Measurements from ENCODE around the gene RBPJL.

Gene RBPJL

DNA sequence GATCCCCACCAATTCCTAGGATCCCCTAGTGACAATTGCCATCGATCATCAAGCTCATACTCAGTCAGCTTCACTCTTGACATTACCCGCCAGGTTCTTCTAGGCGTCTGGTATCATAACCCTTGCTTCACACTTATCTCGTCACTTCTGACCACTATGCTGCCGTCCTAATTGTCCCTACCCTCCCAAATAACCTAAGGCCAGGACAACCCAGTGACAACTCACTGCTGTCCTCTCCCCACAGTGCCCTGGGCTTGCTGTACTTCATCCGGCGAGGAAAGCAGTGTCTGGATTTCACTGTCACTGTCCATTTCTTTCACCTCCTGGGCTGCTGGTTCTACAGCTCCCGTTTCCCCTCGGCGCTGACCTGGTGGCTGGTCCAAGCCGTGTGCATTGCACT lies 60.0 kb downstream of the RBPJL start:
- peaks cover 37% of the 10 kb centered on the region for H3K36me3 ChIP-seq (ENCODE audit: low read depth)
- TF ChIP-seq, protein P1, sequence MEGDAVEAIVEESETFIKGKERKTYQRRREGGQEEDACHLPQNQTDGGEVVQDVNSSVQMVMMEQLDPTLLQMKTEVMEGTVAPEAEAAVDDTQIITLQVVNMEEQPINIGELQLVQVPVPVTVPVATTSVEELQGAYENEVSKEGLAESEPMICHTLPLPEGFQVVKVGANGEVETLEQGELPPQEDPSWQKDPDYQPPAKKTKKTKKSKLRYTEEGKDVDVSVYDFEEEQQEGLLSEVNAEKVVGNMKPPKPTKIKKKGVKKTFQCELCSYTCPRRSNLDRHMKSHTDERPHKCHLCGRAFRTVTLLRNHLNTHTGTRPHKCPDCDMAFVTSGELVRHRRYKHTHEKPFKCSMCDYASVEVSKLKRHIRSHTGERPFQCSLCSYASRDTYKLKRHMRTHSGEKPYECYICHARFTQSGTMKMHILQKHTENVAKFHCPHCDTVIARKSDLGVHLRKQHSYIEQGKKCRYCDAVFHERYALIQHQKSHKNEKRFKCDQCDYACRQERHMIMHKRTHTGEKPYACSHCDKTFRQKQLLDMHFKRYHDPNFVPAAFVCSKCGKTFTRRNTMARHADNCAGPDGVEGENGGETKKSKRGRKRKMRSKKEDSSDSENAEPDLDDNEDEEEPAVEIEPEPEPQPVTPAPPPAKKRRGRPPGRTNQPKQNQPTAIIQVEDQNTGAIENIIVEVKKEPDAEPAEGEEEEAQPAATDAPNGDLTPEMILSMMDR (IDR thresholded peaks at IDR 0.05; ENCODE audit: poor library complexity, severe bottlenecking), result no peak
- peaks cover 9% of the 10 kb centered on the region for H3K4me1 ChIP-seq (ENCODE audit: insufficient read depth, poor library complexity, severe bottlenecking)
- no peak overlapping the region for H3K4me3 ChIP-seq (ENCODE audit: severe bottlenecking)
- ATAC-seq (ENCODE audit: low read depth) (no peak), DNase-seq (ENCODE audit: low spot score) (peak; percentile 72)
- no peaks in the 10 kb centered on the region for H3K27me3 ChIP-seq (ENCODE audit: insufficient read depth, poor library complexity, severe bottlenecking)
- no peaks in the 10 kb centered on the region for H3K9me3 ChIP-seq (ENCODE audit: severe bottlenecking)
- no peak overlapping the region for H3K27ac ChIP-seq (ENCODE audit: poor library complexity, severe bottlenecking)

DNA sequence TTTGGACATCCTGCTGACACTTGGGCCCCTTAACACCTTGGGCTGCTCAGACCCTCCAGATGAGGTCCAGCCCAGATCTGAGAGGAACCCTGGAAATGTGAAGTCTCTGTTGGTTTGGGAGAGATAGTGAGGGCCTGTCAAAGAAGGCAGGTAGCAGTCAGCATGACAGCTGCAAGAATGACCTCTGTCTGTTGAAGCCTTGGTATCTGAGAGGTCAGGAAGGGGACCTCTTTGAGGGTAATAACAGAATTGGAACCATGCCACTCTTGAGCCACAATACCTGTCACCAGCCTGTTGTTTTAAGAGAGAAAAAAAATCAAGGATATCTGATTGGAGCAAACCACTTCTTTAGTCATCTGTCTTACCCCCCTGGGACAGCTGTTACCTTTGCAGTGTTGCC lies 60.5 kb downstream of the RBPJL start:
- TF ChIP-seq, protein P1 (IDR thresholded peaks at IDR 0.05; ENCODE audit: poor library complexity, severe bottlenecking), result no peak

More for the DNA sequence above, 60.5 kb downstream of the RBPJL start:
- Histone ChIP-seq H3K27ac (ENCODE audit: poor library complexity, severe bottlenecking) (no peak overlapping the region), H3K36me3 (ENCODE audit: low read depth) (peaks cover 37% of the 10 kb centered on the region), H3K9me3 (ENCODE audit: severe bottlenecking) (no peaks in the 10 kb centered on the region), H3K27me3 (ENCODE audit: insufficient read depth, poor library complexity, severe bottlenecking) (no peaks in the 10 kb centered on the region), H3K4me1 (ENCODE audit: insufficient read depth, poor library complexity, severe bottlenecking) (peaks cover 9% of the 10 kb centered on the region), H3K4me3 (ENCODE audit: severe bottlenecking) (no peak overlapping the region)
- ATAC-seq (ENCODE audit: low read depth) (no peak), DNase-seq (ENCODE audit: low spot score) (peak; percentile 34)
